SK-N-SH (cell line): ENCODE data around the gene SPEM1. TPM values are rescaled to one million over a fixed set of nuclear protein-coding genes. Genes with fewer than 3 reads are reported as not detected.

Experiments
- CTCF ChIA-PET: fragments of 300-600, 350-600 bp; formaldehyde crosslinking; extraction: SDS; loops from one replicate; lab custom pipeline; 2021; lab: Yijun Ruan, JAX
- POLR2A ChIA-PET: fragments of 350-600 bp; sonication (Branson Sonifier 250); formaldehyde crosslinking; extraction: SDS; loops from one replicate; lab custom pipeline; 2020; ENCODE audit warnings: antibody characterized with exemption, inconsistent platforms; lab: Yijun Ruan, JAX
- DNase-seq: peaks from one replicate; pipeline ENCODE4 v3.0.0; 2012
- H2AFZ ChIP-seq: fragments of 200-600 bp; sonication (generic); 2 replicates; pipeline ENCODE4 v1.8.1; 2016; ENCODE audit warnings: antibody characterized with exemption, mild to moderate bottlenecking, low read depth
- H3F3A ChIP-seq: fragments of 200-600 bp; sonication (generic); replicated peaks from 2 replicates; pipeline ENCODE3; 2016; ENCODE audit warnings: antibody characterized with exemption, mild to moderate bottlenecking; ENCODE audit not compliant: insufficient read depth
- H3K27ac ChIP-seq, 2 experiments: fragments of 200-500 bp in 1 of 2; fragments of 200-600 bp in 1 of 2; sonication (Bioruptor generic) in 1 of 2; sonication (generic), shearing (Covaris generic) in 1 of 2; 2 replicates each; pipeline versions ENCODE4 v1.5.1 to v1.6.1; 2014 to 2016; ENCODE audit warnings: low read depth in 2 of 2, inconsistent platforms in 1 of 2, low read length in 1 of 2, mild to moderate bottlenecking in 1 of 2, mixed read lengths in 1 of 2
- H3K27me3 ChIP-seq: fragments of 200-600 bp; sonication (generic), shearing (Covaris generic); 2 replicates; pipeline ENCODE4 v1.6.1; 2016; ENCODE audit warnings: mixed run types; ENCODE audit not compliant: insufficient read depth
- H3K36me3 ChIP-seq, 2 experiments: fragments of 200-500 bp in 1 of 2; fragments of 200-600 bp in 1 of 2; sonication (Bioruptor generic) in 1 of 2; sonication (generic) in 1 of 2; replicated peaks in 1 of 2; 2 replicates each; pipeline versions ENCODE3 to v1.5.1; 2014 to 2016; ENCODE audit warnings: low read length in 1 of 2, mild to moderate bottlenecking in 1 of 2; ENCODE audit not compliant: insufficient read depth in 2 of 2, control insufficient read depth in 1 of 2
- H3K4me1 ChIP-seq, 2 experiments: fragments of 200-500 bp in 1 of 2; fragments of 200-600 bp in 1 of 2; sonication (Bioruptor generic) in 1 of 2; sonication (generic), shearing (Covaris generic) in 1 of 2; 2 replicates each; pipeline versions ENCODE4 v1.5.1 to v1.6.1; 2014 to 2016; ENCODE audit warnings: low read depth in 1 of 2, low read length in 1 of 2, mixed run types in 1 of 2; ENCODE audit not compliant: insufficient read depth in 2 of 2, control insufficient read depth in 1 of 2
- H3K4me2 ChIP-seq: fragments of 200-600 bp; sonication (generic), shearing (Covaris generic); 2 replicates; pipeline ENCODE4 v1.6.1; 2017; ENCODE audit warnings: mixed run types
- H3K4me3 ChIP-seq, 2 experiments: fragments of 200-500 bp in 1 of 2; fragments of 200-600 bp in 1 of 2; sonication (Bioruptor generic) in 1 of 2; sonication (generic), shearing (Covaris generic) in 1 of 2; 2 replicates each; pipeline versions ENCODE4 v1.5.1 to v1.8.1; 2014 to 2016; ENCODE audit warnings: low read depth in 2 of 2, inconsistent platforms in 1 of 2, low read length in 1 of 2, mild to moderate bottlenecking in 1 of 2, mixed read lengths in 1 of 2, moderate library complexity in 1 of 2
- H3K79me2 ChIP-seq: fragments of 200-600 bp; sonication (generic); 2 replicates; pipeline ENCODE4 v1.8.1; 2017; ENCODE audit warnings: mild to moderate bottlenecking; ENCODE audit not compliant: insufficient read depth
- H3K9ac ChIP-seq: fragments of 200-600 bp; sonication (generic); 2 replicates; pipeline ENCODE4 v1.6.1; 2017; ENCODE audit warnings: mixed run types
- H3K9me2 ChIP-seq: fragments of 200-600 bp; sonication (generic); 2 replicates; pipeline ENCODE4 v1.6.1; 2017; ENCODE audit warnings: mixed run types
- H3K9me3 ChIP-seq: fragments of 200-600 bp; sonication (generic); 2 replicates; pipeline ENCODE4 v1.6.1; 2017; ENCODE audit warnings: mixed run types, mild to moderate bottlenecking, moderate library complexity
- H4K20me1 ChIP-seq: fragments of 200-600 bp; sonication (generic); 2 replicates; pipeline ENCODE4 v1.6.1; 2017; ENCODE audit warnings: mild to moderate bottlenecking, mixed run types; ENCODE audit not compliant: insufficient read depth
- CHD2 ChIP-seq: fragments of 150-350 bp; IDR thresholded peaks from 2 replicates; pipeline ENCODE4 v1.6.1; 2018; ENCODE audit warnings: low read length; ENCODE audit not compliant: partially characterized antibody
- ELF1 ChIP-seq: IDR thresholded peaks from 2 replicates; pipeline ENCODE4 v1.4.0; 2012
- FOXJ3 ChIP-seq: sonication (generic); formaldehyde crosslinking; IDR thresholded peaks from 2 replicates; pipeline ENCODE4 v1.5.1; 2020; ENCODE audit warnings: mild to moderate bottlenecking, missing genetic modification reagents
- FOXM1 ChIP-seq: IDR thresholded peaks from 2 replicates; pipeline ENCODE4 v1.4.0; 2012; ENCODE audit warnings: low read depth, mild to moderate bottlenecking
- JUND ChIP-seq: IDR thresholded peaks from 2 replicates; pipeline ENCODE4 v1.4.0; 2012
- MXI1 ChIP-seq: IDR thresholded peaks from 2 replicates; pipeline ENCODE4 v1.6.1; 2012; ENCODE audit warnings: mild to moderate bottlenecking, low read depth, low read length, improper control_type of control experiment
- NFIC ChIP-seq: IDR thresholded peaks from 2 replicates; pipeline ENCODE4 v1.4.0; 2012; ENCODE audit warnings: borderline replicate concordance
- POLR2AphosphoS5 ChIP-seq: IDR thresholded peaks from 2 replicates; pipeline ENCODE4 v1.6.1; 2012; ENCODE audit warnings: low read depth, low read length
- RAD21 ChIP-seq: IDR thresholded peaks from 2 replicates; pipeline ENCODE4 v1.6.1; 2012; ENCODE audit warnings: mild to moderate bottlenecking, low read length
- RXRA ChIP-seq: IDR thresholded peaks from 2 replicates; pipeline ENCODE4 v1.4.0; 2012; ENCODE audit warnings: low read depth, mild to moderate bottlenecking, borderline replicate concordance
- SIN3A ChIP-seq: IDR thresholded peaks from 2 replicates; pipeline ENCODE4 v1.6.1; 2012; ENCODE audit warnings: low read depth, mild to moderate bottlenecking, low read length, moderate library complexity, borderline replicate concordance
- TCF12 ChIP-seq: IDR thresholded peaks from 2 replicates; pipeline ENCODE4 v1.4.0; 2012
- TEAD4 ChIP-seq: IDR thresholded peaks from 2 replicates; pipeline ENCODE4 v1.4.0; 2012; ENCODE audit warnings: mild to moderate bottlenecking, borderline replicate concordance; ENCODE audit not compliant: insufficient read depth
- WGBS: methylation state at CpG from one replicate; pipeline ENCODE4 v1.1.6; 2017; ENCODE audit warnings: low lambda C conversion rate; 5-methylcytosine and 5-hydroxymethylcytosine counted together
- polyA plus RNA-seq, 3 experiments: library from polyadenylated mRNA; depleted of rRNA; stranded (reverse); fragments of >200 nt; gene quantifications; 2 replicates each; pipeline ENCODE4 v1.2.3, GENCODE V29; 2012
- TF ChIP-seq, protein P1 (sequence below): fragments of 150-350 bp; IDR thresholded peaks from 2 replicates; pipeline ENCODE4 v1.6.1; 2016; ENCODE audit warnings: mild to moderate bottlenecking, low read depth, low read length
- TF ChIP-seq, protein P2 (sequence below): fragments of 200-600 bp; sonication (generic); IDR thresholded peaks from 2 replicates; pipeline ENCODE4 v1.6.1; 2017; ENCODE audit warnings: antibody characterized with exemption, mild to moderate bottlenecking, moderate library complexity
- TF ChIP-seq, protein P3 (sequence below): IDR thresholded peaks from 2 replicates; pipeline ENCODE4 v1.4.0; 2012; ENCODE audit warnings: low read depth

Gene SPEM1
- polyA plus RNA-seq, 1 of the 3 experiments (the other 2 are of a cell fraction) = not detected

DNA sequence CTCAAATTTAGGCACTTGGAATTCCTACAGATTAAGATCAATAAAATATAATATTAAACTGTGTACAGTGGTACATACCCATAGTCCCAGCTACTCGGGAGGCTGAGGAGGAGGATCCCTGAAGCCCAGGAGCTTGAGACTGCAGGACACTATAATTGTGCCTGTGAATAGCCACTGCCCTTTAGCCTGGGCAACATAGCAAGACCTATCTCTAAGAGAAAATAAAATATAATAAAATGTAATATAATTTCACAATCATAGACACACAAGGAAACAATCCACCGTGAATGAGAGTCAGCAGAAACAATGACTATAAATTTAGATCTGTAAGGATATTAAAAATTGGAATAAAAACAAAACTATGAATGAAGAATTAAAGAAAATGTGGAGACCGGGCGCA is 49.3 kb upstream of the SPEM1 start (continued):
- TF ChIP-seq, protein P1, sequence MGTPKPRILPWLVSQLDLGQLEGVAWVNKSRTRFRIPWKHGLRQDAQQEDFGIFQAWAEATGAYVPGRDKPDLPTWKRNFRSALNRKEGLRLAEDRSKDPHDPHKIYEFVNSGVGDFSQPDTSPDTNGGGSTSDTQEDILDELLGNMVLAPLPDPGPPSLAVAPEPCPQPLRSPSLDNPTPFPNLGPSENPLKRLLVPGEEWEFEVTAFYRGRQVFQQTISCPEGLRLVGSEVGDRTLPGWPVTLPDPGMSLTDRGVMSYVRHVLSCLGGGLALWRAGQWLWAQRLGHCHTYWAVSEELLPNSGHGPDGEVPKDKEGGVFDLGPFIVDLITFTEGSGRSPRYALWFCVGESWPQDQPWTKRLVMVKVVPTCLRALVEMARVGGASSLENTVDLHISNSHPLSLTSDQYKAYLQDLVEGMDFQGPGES = no peak
- no peak for TF ChIP-seq CHD2
- no peak for TF ChIP-seq POLR2AphosphoS5
- TF ChIP-seq, all 33 proteins: peak for 0

DNA sequence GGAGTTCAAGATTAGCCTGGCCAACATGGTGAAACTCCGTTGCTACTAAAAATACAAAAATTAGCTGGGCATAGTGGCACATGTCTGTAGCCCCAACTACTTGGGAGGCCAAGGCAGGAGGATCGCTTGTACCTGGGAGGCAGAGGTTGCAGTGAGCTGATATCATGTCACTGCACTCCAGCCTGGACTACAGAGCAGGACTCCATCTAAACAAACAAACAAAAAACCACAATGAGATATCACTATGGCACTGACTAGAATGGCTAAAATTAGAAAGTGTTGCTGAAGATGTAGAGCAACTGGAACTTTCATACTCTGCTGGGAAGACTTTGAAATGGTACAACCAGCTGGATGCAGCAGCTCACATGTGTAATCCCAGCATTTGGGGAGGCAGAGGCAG is 45.8 kb upstream of the SPEM1 start:
- Histone ChIP-seq H3K4me3 (no peak overlapping the region), H3K36me3 (no peaks in the 10 kb centered on the region), H3K27me3 (no peaks in the 10 kb centered on the region; the same call in 1 of the 2 replicates), H3K79me2 (no peaks in the 10 kb centered on the region), H2AFZ (no peak overlapping the region), H3K4me1 (no peaks in the 10 kb centered on the region; a peak in 1 of 4 replicates), H3K9ac (no peak overlapping the region), H3F3A (peaks cover 2% of the 10 kb centered on the region), H3K9me3 (no peaks in the 10 kb centered on the region), H4K20me1 (no peaks in the 10 kb centered on the region), H3K27ac (no peak overlapping the region), H3K4me2 (no peak overlapping the region), H3K9me2 (no peaks in the 10 kb centered on the region)
- ChIA-PET CTCF (interaction anchor here (0.7 to 5.3 kb wide), 2 partner anchors 18 to 85 kb away, joined by 3 to 33 read pairs; partner anchors contain the start of gene TMEM95), POLR2A (no interaction called here)
- TF ChIP-seq RXRA = no peak
- TF ChIP-seq, protein P2, sequence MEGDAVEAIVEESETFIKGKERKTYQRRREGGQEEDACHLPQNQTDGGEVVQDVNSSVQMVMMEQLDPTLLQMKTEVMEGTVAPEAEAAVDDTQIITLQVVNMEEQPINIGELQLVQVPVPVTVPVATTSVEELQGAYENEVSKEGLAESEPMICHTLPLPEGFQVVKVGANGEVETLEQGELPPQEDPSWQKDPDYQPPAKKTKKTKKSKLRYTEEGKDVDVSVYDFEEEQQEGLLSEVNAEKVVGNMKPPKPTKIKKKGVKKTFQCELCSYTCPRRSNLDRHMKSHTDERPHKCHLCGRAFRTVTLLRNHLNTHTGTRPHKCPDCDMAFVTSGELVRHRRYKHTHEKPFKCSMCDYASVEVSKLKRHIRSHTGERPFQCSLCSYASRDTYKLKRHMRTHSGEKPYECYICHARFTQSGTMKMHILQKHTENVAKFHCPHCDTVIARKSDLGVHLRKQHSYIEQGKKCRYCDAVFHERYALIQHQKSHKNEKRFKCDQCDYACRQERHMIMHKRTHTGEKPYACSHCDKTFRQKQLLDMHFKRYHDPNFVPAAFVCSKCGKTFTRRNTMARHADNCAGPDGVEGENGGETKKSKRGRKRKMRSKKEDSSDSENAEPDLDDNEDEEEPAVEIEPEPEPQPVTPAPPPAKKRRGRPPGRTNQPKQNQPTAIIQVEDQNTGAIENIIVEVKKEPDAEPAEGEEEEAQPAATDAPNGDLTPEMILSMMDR = no peak
- no peak for TF ChIP-seq FOXJ3 (CRISPR knock-in tag)
- TF ChIP-seq TEAD4 = no peak
- TF ChIP-seq SIN3A = no peak
- no peak for TF ChIP-seq MXI1
- no peak for TF ChIP-seq JUND
- no peak for TF ChIP-seq NFIC
- TF ChIP-seq, protein P1 = no peak
- no peak for TF ChIP-seq TCF12
- no peak for TF ChIP-seq ELF1
- TF ChIP-seq, protein P3, sequence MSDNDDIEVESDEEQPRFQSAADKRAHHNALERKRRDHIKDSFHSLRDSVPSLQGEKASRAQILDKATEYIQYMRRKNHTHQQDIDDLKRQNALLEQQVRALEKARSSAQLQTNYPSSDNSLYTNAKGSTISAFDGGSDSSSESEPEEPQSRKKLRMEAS = no peak
- TF ChIP-seq FOXM1 = no peak
- no peak for TF ChIP-seq RAD21
- WGBS = 35% methylated on average over 2 of the region's 2 CpGs
- no peak for DNase-seq
